H1 (cell line): ENCODE data around the gene ARHGAP42. TPM values are rescaled to one million over a fixed set of nuclear protein-coding genes. Genes with fewer than 3 reads are reported as not detected.

ENCODE experiments used
- CREB1 ChIP-seq: IDR thresholded peaks from 2 replicates; pipeline ENCODE4 v1.6.1; 2012; ENCODE audit warnings: inconsistent platforms
- E2F6 ChIP-seq: IDR thresholded peaks from 2 replicates; pipeline ENCODE4 v1.6.1; 2012; ENCODE audit warnings: inconsistent platforms
- GTF2F1 ChIP-seq: IDR thresholded peaks from 2 replicates; pipeline ENCODE4 v1.6.1; 2012; ENCODE audit warnings: low read depth, low read length, improper control_type of control experiment, borderline replicate concordance
- NRF1 ChIP-seq: IDR thresholded peaks from 2 replicates; pipeline ENCODE4 v1.6.1; 2011; ENCODE audit warnings: mild to moderate bottlenecking, low read depth, low read length, improper control_type of control experiment
- POLR2A ChIP-seq, 2 experiments: IDR thresholded peaks; 1 replicate in 1 of 2; 2 replicates in 1 of 2; pipeline ENCODE4 v1.6.1; 2011; ENCODE audit warnings: low read depth in 2 of 2, low read length in 2 of 2, mild to moderate bottlenecking in 2 of 2; ENCODE audit errors: control extremely low read depth in 1 of 2
- SP1 ChIP-seq: IDR thresholded peaks from 2 replicates; pipeline ENCODE4 v1.6.1; 2011; ENCODE audit warnings: low read depth, low read length
- YY1 ChIP-seq: IDR thresholded peaks from 2 replicates; pipeline ENCODE4 v1.6.1; 2011; ENCODE audit warnings: low read depth, mild to moderate bottlenecking, low read length
- polyA plus RNA-seq, 7 experiments: library from polyadenylated mRNA; depleted of rRNA in 3 of 7; stranded (reverse) in 5 of 7; unstranded in 2 of 7; fragments of >200 nt in 5 of 7; fragments of 200-250 nt in 2 of 7; gene quantifications; 1 replicate in 5 of 7; 2 replicates in 1 of 7; 4 replicates in 1 of 7; pipeline versions ENCODE4 v1.2.1 to v1.2.3, GENCODE V29; 2011 to 2013; ENCODE audit warnings: missing spikeins in 2 of 7, mixed read lengths in 2 of 7
- total RNA-seq: library from RNA; stranded (reverse); fragmentation: NEBNext Ultra II Directional; extraction: Animal tissue kit (Norgen Biotek cat#: 25700); gene quantifications from 2 replicates; pipeline ENCODE4 v1.2.1, GENCODE V29; 2021

ARHGAP42 gene
- total and polyA plus RNA-seq, 2 of the 8 experiments (the other 6 are each of a cell fraction or from before 2014, with no cell fraction given), result 22.2 to 33.5 TPM

- TF ChIP-seq GTF2F1 (no peak), E2F6 (no peak), CREB1 (no peak), POLR2A (IDR thresholded peaks at IDR 0.05; ENCODE audit: control extremely low read depth in 1 of 2, low read depth in 2 of 2, low read length in 2 of 2) (no peak), YY1 (no peak), NRF1 (no peak), SP1 (no peak)
Measured at GRCh38 chr11:100821198-100821597, 134.1 kb downstream of the ARHGAP42 start (continued).
